NCI-H2227 (cell line): ENCODE data around the gene MCIDAS.

ENCODE experiments used
- DNase-seq: peaks from one replicate; lab custom pipeline; 2025; ENCODE audit not compliant: unreplicated experiment; lab: John Stamatoyannopoulos, UW

Gene MCIDAS

GRCh38 chr5:55171471-55171870, 55.6 kb downstream of the MCIDAS start:
- DNase-seq = no peak
